Central memory CD4-positive, alpha-beta T cell (primary cell): ENCODE results near the gene JAM3.

Source experiments
- DNase-seq: peaks from one replicate; pipeline ENCODE4 v3.0.0; 2022

JAM3 gene

GRCh38 chr11:134116210-134116609 is 47.3 kb downstream of the JAM3 start:
- DNase-seq, result no peak

GRCh38 chr11:134118006-134118405 is 49.1 kb downstream of the JAM3 start:
- DNase-seq, result no peak

- DNase-seq, result no peak
These were observed 50.2 kb downstream of the JAM3 start for GRCh38 chr11:134119094-134119493.

GRCh38 chr11:134120143-134120850 is 51.4 kb downstream of the JAM3 start:
- no peak for DNase-seq

- no peak for DNase-seq
These were observed 52.2 kb downstream of the JAM3 start for GRCh38 chr11:134120921-134121526.

- no peak for DNase-seq
These were observed 56.0 kb downstream of the JAM3 start for GRCh38 chr11:134124660-134125451.

- no peak for DNase-seq
These were observed 56.6 kb downstream of the JAM3 start for GRCh38 chr11:134125507-134125906.

- no peak for DNase-seq
These were observed 57.4 kb downstream of the JAM3 start for GRCh38 chr11:134126217-134126822.

GRCh38 chr11:134131628-134132244 is 62.9 kb downstream of the JAM3 start:
- no peak for DNase-seq

GRCh38 chr11:134132808-134133207 is 63.9 kb downstream of the JAM3 start:
- no peak for DNase-seq

- no peak for DNase-seq
These were observed 65.3 kb downstream of the JAM3 start for GRCh38 chr11:134134167-134134566.

- DNase-seq, result no peak
These were observed 69.5 kb downstream of the JAM3 start for GRCh38 chr11:134138376-134138775.

- no peak for DNase-seq
These were observed 70.5 kb downstream of the JAM3 start for GRCh38 chr11:134139303-134139872.

- DNase-seq, result peak; percentile 40
These were observed 71.0 kb downstream of the JAM3 start for GRCh38 chr11:134139873-134140331.

GRCh38 chr11:134140961-134141490 is 72.2 kb downstream of the JAM3 start:
- no peak for DNase-seq

- no peak for DNase-seq
These were observed 73.7 kb downstream of the JAM3 start for GRCh38 chr11:134142536-134142935.

GRCh38 chr11:134143801-134144200 is 74.9 kb downstream of the JAM3 start:
- DNase-seq, result no peak

GRCh38 chr11:134144744-134145143 is 75.9 kb downstream of the JAM3 start:
- DNase-seq, result no peak

- no peak for DNase-seq
These were observed 76.8 kb downstream of the JAM3 start for GRCh38 chr11:134145715-134146114.

GRCh38 chr11:134146598-134146997 is 77.7 kb downstream of the JAM3 start:
- DNase-seq, result no peak

- no peak for DNase-seq
These were observed 80.5 kb downstream of the JAM3 start for GRCh38 chr11:134149371-134149770.
